CD14-positive monocyte (primary cell): ENCODE results near the gene DOCK6. TPM values are rescaled to one million over a fixed set of nuclear protein-coding genes. Genes with fewer than 3 reads are reported as not detected.

Experiments used
- DNase-seq, 3 donors: peaks; one replicate each; pipeline ENCODE4 v3.0.0-alpha.2; 2011 to 2022
- H2AFZ ChIP-seq: 2 replicates; pipeline ENCODE4 v1.6.0; 2012; ENCODE audit warnings: mild to moderate bottlenecking, low read depth, low read length, inconsistent platforms; ENCODE audit not compliant: insufficient read depth, poor library complexity, severe bottlenecking
- H3K27ac ChIP-seq, 2 donors: 1 replicate in 1 of 2; 2 replicates in 1 of 2; pipeline ENCODE4 v1.5.1; 2012 to 2013; ENCODE audit warnings: low read length in 2 of 2, control low read depth in 1 of 2, inconsistent platforms in 1 of 2, low read depth in 1 of 2, mild to moderate bottlenecking in 1 of 2
- H3K27me3 ChIP-seq, 2 donors: one replicate each; pipeline versions ENCODE4 v1.6.0 to v1.6.1; 2011 to 2013; ENCODE audit warnings: low read length in 2 of 2; ENCODE audit not compliant: control insufficient read depth in 2 of 2, insufficient read depth in 2 of 2
- H3K36me3 ChIP-seq, 2 donors: replicated peaks in 1 of 2; 1 replicate in 1 of 2; 2 replicates in 1 of 2; pipeline versions ENCODE4 v1.5.1 to v1.6.1; 2012 to 2013; ENCODE audit warnings: low read length in 2 of 2, control low read depth in 1 of 2, inconsistent platforms in 1 of 2, mild to moderate bottlenecking in 1 of 2; ENCODE audit not compliant: insufficient read depth in 2 of 2, control insufficient read depth in 1 of 2
- H3K4me1 ChIP-seq, 2 donors: 1 replicate in 1 of 2; 2 replicates in 1 of 2; pipeline versions ENCODE4 v1.5.1 to v1.6.1; 2012 to 2013; ENCODE audit warnings: low read length in 2 of 2, control low read depth in 1 of 2, inconsistent platforms in 1 of 2, mild to moderate bottlenecking in 1 of 2, moderate library complexity in 1 of 2; ENCODE audit not compliant: insufficient read depth in 2 of 2, control insufficient read depth in 1 of 2
- H3K4me2 ChIP-seq: replicated peaks from 2 replicates; pipeline ENCODE3; 2012; ENCODE audit warnings: low read length, moderate library complexity, mild to moderate bottlenecking; ENCODE audit not compliant: poor library complexity, severe bottlenecking; ENCODE audit errors: extremely low read depth
- H3K4me3 ChIP-seq, 3 experiments: fragments of 200-600 bp in 1 of 3; sonication (generic) in 1 of 3; replicated peaks in 1 of 3; 1 replicate in 2 of 3; 2 replicates in 1 of 3; pipeline ENCODE4 v1.5.1; 2011 to 2013; ENCODE audit warnings: low read length in 3 of 3, mild to moderate bottlenecking in 3 of 3, control low read depth in 2 of 3, low read depth in 2 of 3, inconsistent platforms in 1 of 3, moderate library complexity in 1 of 3
- H3K79me2 ChIP-seq: 2 replicates; pipeline ENCODE4 v1.6.0; 2012; ENCODE audit warnings: mild to moderate bottlenecking, control low read depth, inconsistent platforms, low read length, moderate library complexity; ENCODE audit not compliant: insufficient read depth
- H3K9ac ChIP-seq: 2 replicates; pipeline ENCODE4 v1.6.0; 2017; ENCODE audit warnings: low read length, mild to moderate bottlenecking; ENCODE audit not compliant: insufficient read depth, poor library complexity, severe bottlenecking
- H3K9me3 ChIP-seq, 2 donors: replicated peaks in 1 of 2; 1 replicate in 1 of 2; 2 replicates in 1 of 2; pipeline versions ENCODE4 v1.5.1 to v1.6.1; 2012 to 2013; ENCODE audit warnings: low read length in 2 of 2, control low read depth in 1 of 2; ENCODE audit not compliant: control insufficient read depth in 1 of 2, insufficient read depth in 1 of 2
- H4K20me1 ChIP-seq: 2 replicates; pipeline ENCODE4 v1.6.0; 2012; ENCODE audit warnings: mild to moderate bottlenecking, low read length, control low read depth, moderate library complexity; ENCODE audit not compliant: insufficient read depth
- H3K27ac Mint-ChIP-seq, 7 donors: one replicate each; pipeline ENCODE4 v1.8.0; 2020; ENCODE audit warnings: mild to moderate bottlenecking in 7 of 7, mixed read lengths in 7 of 7, moderate library complexity in 6 of 7, inconsistent platforms in 2 of 7
- H3K27me3 Mint-ChIP-seq, 3 donors: one replicate each; pipeline ENCODE4 v1.8.0; 2021 to 2022; ENCODE audit warnings: low read depth in 3 of 3, mild to moderate bottlenecking in 3 of 3, mixed read lengths in 3 of 3, moderate library complexity in 3 of 3, inconsistent platforms in 1 of 3
- H3K36me3 Mint-ChIP-seq, 2 donors: one replicate each; pipeline ENCODE4 v1.8.0; 2020; ENCODE audit warnings: mixed read lengths in 2 of 2, inconsistent platforms in 1 of 2, mild to moderate bottlenecking in 1 of 2
- H3K4me1 Mint-ChIP-seq: one replicate; pipeline ENCODE4 v1.8.0; 2020; ENCODE audit warnings: mild to moderate bottlenecking, mixed read lengths
- H3K4me3 Mint-ChIP-seq, 2 donors: one replicate each; pipeline ENCODE4 v1.8.0; 2020; ENCODE audit warnings: mild to moderate bottlenecking in 2 of 2, mixed read lengths in 2 of 2, moderate library complexity in 1 of 2
- H3K9me3 Mint-ChIP-seq, 7 donors: one replicate each; pipeline ENCODE4 v1.8.0; 2020 to 2022; ENCODE audit warnings: mixed read lengths in 7 of 7, mild to moderate bottlenecking in 6 of 7, moderate library complexity in 6 of 7, inconsistent platforms in 2 of 7
- WGBS: methylation state at CpG from one replicate; pipeline ENCODE4 v1.1.5; 2013; ENCODE audit warnings: missing lambda C conversion rate; ENCODE audit not compliant: insufficient coverage; 5-methylcytosine and 5-hydroxymethylcytosine counted together
- intact Hi-C, 2 donors: fragments of 100-400 bp; cut with micrococcal nuclease; formaldehyde crosslinking; loops; one replicate each; pipeline versions ENCODE4 v1.15.0 to v1.15.1; 2023
- polyA plus RNA-seq, 3 donors: library from polyadenylated mRNA; depleted of rRNA in 1 of 3; unstranded in 2 of 3; stranded (reverse) in 1 of 3; fragments of 300-500 nt in 2 of 3; fragments of >200 nt in 1 of 3; fragmentation: Illumina TruSeq in 2 of 3; gene quantifications; 1 replicate in 2 of 3; 2 replicates in 1 of 3; pipeline ENCODE4 v1.2.3, GENCODE V29; 2012 to 2021
- TF ChIP-seq, protein P1 (sequence below): fragments of 200-600 bp; IDR thresholded peaks from one replicate; pipeline ENCODE4 v1.8.0; 2022; ENCODE audit warnings: antibody characterized with exemption, mild to moderate bottlenecking

Gene DOCK6
- polyA plus RNA-seq, 3 donors, result 0.03 to 0.93 (median 0.18) TPM

GRCh38 chr19:11237321-11237720, 25.0 kb downstream of the DOCK6 start:
- Mint-ChIP-seq H3K4me1 (no peaks in the 10 kb centered on the region), H3K36me3 (no peaks in the 10 kb centered on the region), H3K27ac (no peak overlapping the region), H3K27me3 (peaks cover 10 to 12% (median 11%) of the 10 kb centered on the region in 3 donors), H3K4me3 (no peak overlapping the region), H3K9me3 (peaks cover 11 to 19% (median 17%) of the 10 kb centered on the region in 7 donors)
- no peak overlapping the region for H3K4me3 ChIP-seq
- peaks cover 12 to 22% of the 10 kb centered on the region in 2 donors for H3K9me3 ChIP-seq
- no peak overlapping the region for H3K4me2 ChIP-seq
- no peaks in the 10 kb centered on the region for H3K79me2 ChIP-seq
- H2AFZ ChIP-seq, result no peak overlapping the region
- no peaks in the 10 kb centered on the region for H4K20me1 ChIP-seq
- H3K4me1 ChIP-seq, result no peaks in the 10 kb centered on the region
- WGBS, result 90% methylated on average over 10 of the region's 15 CpGs
- H3K27ac ChIP-seq, result no peak overlapping the region
- no peaks in the 10 kb centered on the region for H3K36me3 ChIP-seq
- intact Hi-C loops, result no loop called here
- no peak for DNase-seq
- H3K27me3 ChIP-seq, result no peaks in the 10 kb centered on the region
- no peak overlapping the region for H3K9ac ChIP-seq
- TF ChIP-seq, protein P1, sequence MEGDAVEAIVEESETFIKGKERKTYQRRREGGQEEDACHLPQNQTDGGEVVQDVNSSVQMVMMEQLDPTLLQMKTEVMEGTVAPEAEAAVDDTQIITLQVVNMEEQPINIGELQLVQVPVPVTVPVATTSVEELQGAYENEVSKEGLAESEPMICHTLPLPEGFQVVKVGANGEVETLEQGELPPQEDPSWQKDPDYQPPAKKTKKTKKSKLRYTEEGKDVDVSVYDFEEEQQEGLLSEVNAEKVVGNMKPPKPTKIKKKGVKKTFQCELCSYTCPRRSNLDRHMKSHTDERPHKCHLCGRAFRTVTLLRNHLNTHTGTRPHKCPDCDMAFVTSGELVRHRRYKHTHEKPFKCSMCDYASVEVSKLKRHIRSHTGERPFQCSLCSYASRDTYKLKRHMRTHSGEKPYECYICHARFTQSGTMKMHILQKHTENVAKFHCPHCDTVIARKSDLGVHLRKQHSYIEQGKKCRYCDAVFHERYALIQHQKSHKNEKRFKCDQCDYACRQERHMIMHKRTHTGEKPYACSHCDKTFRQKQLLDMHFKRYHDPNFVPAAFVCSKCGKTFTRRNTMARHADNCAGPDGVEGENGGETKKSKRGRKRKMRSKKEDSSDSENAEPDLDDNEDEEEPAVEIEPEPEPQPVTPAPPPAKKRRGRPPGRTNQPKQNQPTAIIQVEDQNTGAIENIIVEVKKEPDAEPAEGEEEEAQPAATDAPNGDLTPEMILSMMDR, result no peak

DNA sequence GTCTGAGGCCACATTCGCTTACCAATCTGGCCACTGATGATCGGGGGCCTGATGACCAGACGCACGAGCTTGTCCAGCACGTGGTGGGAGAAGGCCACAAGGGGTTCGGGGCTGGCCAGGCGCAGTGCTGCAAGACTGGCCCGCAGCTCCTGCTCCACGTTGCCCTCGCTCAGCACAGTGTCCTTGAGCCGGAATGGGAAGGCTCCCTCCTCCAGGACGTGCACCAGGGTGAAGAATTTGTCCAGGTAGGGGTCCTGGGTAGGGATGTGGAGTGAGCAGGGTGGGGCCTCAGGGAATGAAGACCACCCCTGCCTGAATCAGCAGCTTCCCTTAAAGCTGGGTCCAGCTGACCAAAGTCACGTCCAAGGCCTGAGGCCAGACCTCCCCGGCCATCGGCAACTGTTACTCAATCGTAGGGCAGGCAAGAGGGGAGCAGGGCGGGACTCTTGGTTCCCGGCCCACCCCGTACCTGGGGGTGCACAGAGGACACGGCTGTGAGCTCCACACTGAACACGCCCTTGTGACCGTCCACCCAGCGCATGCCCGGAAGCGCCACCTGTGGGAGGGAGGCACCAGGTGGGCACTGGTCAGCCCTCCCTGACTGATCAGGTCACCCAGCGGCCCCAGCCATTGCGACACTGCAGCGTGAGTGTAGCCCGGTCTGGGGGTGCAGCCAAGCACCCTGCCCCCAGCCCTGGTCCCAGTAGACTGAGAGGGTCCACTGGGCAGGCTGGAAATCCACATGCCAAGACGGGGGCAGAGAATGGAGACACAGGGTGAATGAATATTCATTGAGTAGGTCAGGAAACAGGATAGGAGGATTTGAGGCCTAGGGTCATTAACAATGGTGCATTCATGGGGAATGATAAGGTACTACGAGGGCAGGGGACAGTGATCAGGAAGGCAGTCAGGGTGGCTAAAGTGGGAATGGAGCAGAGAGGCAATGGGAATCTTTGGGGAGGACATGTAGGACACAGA, 25.7 kb downstream of the DOCK6 start:
- Mint-ChIP-seq H3K4me3 (no peak overlapping the region), H3K36me3 (no peaks in the 10 kb centered on the region), H3K27me3 (peaks cover 7 to 8% (median 7%) of the 10 kb centered on the region in 3 donors), H3K27ac (peak overlapping the region in 1 of 7 donors; percentile 2), H3K9me3 (peaks cover 11 to 19% (median 17%) of the 10 kb centered on the region in 7 donors), H3K4me1 (no peaks in the 10 kb centered on the region)
- H4K20me1 ChIP-seq, result no peaks in the 10 kb centered on the region
- WGBS, result 88% methylated on average over 30 of the region's 31 CpGs
- H3K27ac ChIP-seq, result no peak overlapping the region
- peaks cover 12 to 22% of the 10 kb centered on the region in 2 donors for H3K9me3 ChIP-seq
- intact Hi-C loops, result no loop called here
- TF ChIP-seq, protein P1, result no peak
- H3K27me3 ChIP-seq, result no peaks in the 10 kb centered on the region
- H3K4me3 ChIP-seq, result no peak overlapping the region
- no peaks in the 10 kb centered on the region for H3K79me2 ChIP-seq
- H3K4me2 ChIP-seq, result no peak overlapping the region
- DNase-seq, result no peak
- H3K36me3 ChIP-seq, result no peaks in the 10 kb centered on the region
- H2AFZ ChIP-seq, result no peak overlapping the region
- H3K4me1 ChIP-seq, result no peaks in the 10 kb centered on the region
- no peak overlapping the region for H3K9ac ChIP-seq
